ENCODE results near the gene TMEM184A.

Gene TMEM184A

DNA sequence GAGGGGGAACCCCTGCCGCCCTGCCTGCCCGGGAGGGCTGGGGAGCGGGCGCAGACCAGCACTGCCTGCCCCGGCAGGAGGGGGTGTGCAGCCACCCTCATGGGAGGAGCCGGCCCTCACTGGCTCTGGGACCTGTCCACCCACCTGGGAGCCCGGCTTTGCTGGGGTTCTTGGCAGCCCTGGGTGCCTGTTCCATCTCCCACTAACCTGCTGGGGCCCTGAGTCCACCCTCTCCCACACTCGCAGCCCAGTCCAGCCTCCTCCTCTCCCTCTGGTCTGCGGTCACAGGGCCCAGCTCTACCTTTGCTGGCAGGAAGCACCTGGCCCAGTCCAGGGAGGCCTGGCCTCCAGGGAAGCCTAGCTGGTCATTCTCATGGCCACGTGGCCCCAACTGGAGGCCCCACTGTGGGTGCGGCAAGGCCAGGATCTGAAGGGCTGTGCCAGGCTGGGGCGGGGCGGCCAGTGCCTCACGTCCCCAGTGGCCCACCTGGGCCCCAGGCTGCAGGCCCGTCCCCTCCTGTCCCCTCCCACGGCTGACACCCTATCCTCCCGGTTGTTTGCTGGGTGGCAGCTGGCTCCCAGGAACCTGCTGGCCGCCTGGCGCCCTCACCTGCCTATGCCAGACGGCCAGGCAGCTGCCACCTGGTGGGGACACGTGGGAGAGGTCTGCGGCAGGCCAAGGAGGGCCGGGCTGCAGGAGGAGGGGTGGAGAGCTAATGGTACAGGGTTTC lies at the start of gene TMEM184A:
Gene TMEM184A (minus strand): TSS at position 393 of the 731 bp plus-strand sequence. CDS start 721 bp downstream, outside the sequence.
- in situ Hi-C loops (cut with HindIII; ENCODE audit: low sequenced_read_pairs): no loop called here

DNA sequence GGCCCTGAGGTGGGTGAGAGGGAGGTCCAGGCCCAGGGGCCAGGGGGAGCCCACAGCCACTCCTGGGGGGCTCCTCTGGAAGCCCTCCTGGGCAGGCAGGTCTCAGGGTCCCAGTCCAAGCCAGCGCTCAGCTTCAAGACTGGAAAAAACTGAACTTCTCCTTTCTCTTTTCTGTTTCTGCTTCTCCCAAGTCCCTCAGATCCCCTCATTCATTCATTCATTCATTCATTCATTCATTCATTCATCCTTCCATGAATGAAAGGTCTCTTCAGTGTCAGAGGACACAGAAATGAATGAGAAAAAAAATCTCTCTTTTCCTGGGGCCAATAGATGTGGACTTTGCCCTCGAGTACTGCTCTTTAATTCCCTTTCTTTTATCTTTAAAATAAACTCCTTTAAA lies 48.4 kb upstream of the TMEM184A start:
- in situ Hi-C loops (cut with HindIII; ENCODE audit: low sequenced_read_pairs): no loop called here

DNA sequence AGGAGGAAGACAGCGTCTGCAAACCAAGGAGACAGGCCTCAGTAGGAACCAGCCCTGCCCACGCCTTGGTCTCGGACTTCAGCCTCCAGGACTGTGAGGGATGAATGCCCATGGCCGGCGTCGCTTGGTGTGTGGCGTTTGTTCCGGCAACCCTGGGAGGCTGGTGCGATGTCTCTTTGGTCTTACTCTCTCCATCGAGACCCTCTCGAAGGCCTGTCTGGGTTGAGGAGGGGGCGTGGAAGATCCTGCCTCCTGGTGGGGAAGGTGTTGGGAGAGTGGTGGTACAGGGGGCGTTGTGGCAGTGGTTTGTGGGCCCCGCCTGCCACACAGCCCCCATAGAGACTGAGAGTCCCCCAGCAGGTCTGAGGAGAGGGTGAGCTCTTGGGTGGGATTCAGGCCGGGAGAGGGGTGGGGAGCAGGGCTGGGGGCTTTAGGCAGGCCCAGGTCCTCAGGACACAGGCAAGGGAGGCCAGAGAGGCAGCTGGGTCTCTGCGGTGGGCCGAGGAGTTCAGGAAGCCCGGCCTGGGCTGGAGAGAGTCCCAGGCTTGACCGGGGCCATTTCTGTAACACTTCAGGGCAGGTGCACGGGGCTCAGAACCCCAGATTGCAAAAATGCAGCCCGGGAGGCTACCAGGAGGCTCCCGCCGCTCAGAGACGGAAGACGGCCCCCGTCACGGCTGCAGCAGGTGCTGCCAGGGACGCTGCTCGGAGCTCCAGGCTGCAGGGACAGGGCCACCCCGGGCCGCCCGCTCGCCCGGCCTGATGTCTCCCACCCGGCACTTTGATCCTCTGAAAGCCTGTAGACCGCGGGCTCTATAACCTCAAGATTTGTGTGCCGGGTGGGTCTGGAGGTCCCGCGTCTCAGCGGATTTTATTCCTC lies 47.6 kb upstream of the TMEM184A start:
- in situ Hi-C loops (cut with HindIII; ENCODE audit: low sequenced_read_pairs): no loop called here

DNA sequence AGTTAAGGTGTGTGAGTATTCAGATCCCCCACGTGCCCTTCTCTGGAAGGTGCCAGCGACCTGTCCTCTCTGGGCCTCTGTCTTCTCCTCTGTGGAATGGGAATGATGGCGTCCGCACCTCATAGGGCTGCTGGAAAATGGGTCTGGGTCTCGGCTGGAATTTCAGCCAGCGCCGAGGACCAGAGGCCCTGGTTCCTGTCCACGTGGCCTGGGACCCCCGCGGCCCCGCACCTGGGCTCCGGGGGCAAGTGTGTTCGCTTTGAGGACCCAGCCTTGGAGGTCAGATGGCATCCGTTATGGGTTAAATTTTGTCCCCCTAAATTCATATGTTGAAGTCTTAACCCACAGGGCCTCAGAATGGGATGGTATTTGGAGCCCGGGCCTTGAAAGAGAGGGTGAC lies 46.4 kb upstream of the TMEM184A start:
- in situ Hi-C loops (cut with HindIII; ENCODE audit: low sequenced_read_pairs): no loop called here

DNA sequence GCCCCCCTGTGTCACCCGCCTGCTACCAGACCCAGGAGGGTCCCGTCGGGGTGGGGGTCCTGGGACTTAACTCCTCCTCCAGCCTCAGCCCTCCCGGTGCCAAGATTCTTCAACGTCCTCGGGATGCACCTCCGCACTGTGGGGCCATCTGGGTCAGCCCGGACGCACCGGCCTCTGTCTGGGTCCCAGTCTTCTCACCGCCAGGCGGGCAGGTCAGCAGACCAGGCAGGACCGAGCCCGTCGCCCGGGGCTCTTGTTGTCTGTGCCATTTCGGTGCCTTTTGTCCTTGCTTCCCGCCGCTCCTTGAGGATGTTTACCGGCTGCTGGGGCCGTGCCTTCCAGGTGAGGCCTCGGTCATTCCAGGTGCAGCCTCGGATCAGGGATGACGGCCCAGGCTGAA lies 46.0 kb upstream of the TMEM184A start:
- in situ Hi-C loops (cut with HindIII; ENCODE audit: low sequenced_read_pairs): no loop called here

DNA sequence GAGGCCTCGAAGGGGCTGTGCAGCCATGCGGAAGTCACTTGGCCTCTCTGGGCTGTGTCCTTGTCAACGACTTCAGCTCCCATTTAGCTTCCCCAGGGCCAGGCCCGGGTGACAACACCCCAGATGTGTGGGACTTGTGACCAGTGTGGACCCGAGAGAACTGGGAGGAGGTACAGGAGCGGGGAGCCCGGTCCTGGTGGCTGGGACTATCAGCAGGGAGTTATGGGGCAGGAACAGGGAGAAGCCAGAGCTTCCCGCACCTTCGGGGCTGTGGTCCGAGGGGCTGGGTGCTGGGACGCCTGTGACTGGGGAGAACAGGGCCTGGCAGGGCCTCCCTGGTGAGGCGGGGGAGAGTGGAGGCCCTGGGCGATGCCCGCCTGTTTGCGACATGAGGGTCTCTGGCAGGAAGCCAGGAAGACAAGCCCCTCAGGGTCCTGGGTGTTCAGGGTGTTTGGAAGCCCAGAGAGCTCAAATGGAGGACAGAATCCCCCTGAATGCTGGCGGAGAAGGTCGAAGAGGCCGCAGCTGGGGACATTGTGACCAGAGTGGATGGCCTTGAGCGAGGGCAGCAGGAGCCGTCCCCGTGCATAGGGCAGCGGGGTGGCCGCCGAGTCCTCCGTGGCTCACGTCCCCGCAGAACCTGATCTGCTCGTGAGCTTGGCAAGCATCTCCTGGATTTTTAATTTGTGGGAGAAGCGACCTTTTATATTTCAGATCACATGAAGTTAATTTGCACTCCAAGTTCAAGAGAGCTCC lies 43.8 kb upstream of the TMEM184A start:
- in situ Hi-C loops (cut with HindIII; ENCODE audit: low sequenced_read_pairs): loop anchor here (5.0 to 25.0 kb wide), 4 partner anchors 37 to 375 kb away; no protein-coding TSS in a partner anchor

DNA sequence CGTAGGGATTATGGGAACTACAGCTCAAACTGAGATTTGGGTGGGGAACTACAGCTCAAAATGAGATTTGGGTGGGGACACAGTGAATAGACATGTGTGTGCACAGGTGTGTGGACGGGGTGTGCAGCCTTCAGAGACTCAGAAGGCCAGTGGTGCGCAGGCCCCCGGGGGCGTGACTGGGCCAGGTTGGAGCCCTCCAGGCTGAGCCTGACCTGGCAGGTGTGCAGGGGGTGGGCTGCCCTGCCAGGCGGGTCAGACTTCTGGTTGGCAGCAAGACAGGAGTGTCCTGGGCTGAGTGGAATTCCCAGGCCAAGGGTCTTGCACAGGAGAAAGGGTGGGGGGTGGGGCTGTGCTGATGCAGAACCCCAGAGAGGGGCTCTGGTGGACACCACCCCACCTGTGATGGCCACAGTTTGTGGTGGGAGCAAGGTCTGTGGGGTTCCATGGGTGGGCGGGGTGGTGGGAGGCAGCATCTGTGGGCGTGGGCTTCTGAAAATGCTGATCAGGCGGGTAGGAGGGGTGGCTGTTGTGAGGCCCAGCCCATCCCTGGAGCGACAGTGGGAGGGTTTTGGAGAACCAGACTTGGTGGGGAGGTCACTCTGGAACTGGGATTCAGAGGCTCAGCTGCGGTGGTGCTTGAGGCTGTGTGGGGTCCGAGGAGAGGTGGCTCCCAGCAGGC lies 43.1 kb upstream of the TMEM184A start:
- in situ Hi-C loops (cut with HindIII; ENCODE audit: low sequenced_read_pairs): loop anchor here (5.0 to 25.0 kb wide), 4 partner anchors 38 to 376 kb away; no protein-coding TSS in a partner anchor

DNA sequence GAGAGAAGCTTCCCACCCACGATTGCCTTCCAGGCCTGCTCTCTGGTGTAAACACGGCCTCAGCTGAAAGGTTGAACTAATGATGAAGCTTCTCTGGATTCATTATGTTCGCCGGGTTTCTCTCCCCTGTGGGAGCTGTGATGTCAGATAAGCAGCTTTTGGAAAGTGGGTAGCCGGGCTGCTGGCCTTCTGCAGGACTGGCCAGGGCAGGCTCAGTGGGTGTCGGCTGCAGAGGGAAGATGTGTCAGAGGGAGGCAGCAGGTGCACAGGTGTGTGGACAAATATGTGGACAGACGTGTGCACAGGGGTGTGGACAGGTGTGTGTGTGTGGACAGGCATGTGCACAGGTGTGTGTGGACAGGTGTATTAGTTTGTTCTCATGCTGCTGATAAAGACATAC lies 42.3 kb upstream of the TMEM184A start:
- in situ Hi-C loops (cut with HindIII; ENCODE audit: low sequenced_read_pairs): loop anchor here (5.0 to 25.0 kb wide), 4 partner anchors 39 to 377 kb away; no protein-coding TSS in a partner anchor

DNA sequence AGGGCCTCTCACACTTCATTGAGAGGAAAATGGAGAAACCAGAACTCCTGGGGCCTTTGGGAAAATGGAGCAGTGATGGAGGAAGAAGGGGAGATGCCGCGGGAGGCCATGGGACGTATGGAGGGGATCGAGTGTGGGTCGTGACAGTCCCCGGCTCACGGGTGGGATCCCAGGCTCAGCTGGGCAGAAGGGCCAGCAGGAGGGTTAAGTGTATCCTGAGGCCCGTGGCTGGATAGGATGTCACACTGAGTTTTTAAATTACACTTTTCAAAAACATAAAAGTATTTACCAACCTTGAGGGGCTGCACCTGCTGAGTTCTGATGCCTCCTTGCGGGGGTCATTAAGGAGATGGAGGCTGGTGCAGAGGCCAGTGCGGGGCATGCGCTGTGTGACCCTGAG lies 41.8 kb upstream of the TMEM184A start:
- in situ Hi-C loops (cut with HindIII; ENCODE audit: low sequenced_read_pairs): loop anchor here (5.0 to 25.0 kb wide), 4 partner anchors 40 to 377 kb away; no protein-coding TSS in a partner anchor

DNA sequence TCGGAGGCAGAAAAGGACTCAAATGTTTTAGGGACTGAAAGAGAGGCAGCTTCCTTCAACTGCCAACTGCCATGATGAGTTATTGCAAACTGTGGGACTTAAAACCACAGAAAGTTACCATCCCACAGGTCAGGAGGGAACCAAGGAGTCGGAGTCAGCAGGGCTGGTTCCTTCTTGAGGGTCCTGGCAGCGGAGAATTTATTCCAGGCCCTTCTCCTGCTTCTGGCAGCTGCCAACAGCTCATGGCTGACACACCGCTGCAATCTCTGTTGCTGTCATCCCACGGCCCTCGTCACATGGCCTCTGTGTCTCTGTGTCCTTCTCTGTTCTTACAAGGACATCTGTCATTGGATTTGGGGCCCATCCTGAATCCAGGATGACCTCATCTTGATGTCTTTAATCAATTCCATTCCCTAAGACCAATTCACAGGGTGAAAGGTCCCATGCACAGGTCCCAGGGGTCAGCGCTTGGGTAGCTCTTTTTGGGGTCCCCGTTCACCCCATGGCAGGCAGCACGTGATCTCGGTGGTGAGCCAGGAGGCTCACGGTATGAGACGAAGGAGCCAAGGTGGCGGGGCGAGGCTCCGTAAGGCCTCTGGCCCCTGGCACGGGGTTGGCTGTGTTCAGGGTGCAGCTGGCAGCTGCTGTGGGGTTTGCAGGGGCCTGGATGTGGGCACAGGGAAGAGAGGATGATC lies 41.2 kb upstream of the TMEM184A start:
- in situ Hi-C loops (cut with HindIII; ENCODE audit: low sequenced_read_pairs): loop anchor here (5.0 to 25.0 kb wide), 4 partner anchors 40 to 378 kb away; no protein-coding TSS in a partner anchor

DNA sequence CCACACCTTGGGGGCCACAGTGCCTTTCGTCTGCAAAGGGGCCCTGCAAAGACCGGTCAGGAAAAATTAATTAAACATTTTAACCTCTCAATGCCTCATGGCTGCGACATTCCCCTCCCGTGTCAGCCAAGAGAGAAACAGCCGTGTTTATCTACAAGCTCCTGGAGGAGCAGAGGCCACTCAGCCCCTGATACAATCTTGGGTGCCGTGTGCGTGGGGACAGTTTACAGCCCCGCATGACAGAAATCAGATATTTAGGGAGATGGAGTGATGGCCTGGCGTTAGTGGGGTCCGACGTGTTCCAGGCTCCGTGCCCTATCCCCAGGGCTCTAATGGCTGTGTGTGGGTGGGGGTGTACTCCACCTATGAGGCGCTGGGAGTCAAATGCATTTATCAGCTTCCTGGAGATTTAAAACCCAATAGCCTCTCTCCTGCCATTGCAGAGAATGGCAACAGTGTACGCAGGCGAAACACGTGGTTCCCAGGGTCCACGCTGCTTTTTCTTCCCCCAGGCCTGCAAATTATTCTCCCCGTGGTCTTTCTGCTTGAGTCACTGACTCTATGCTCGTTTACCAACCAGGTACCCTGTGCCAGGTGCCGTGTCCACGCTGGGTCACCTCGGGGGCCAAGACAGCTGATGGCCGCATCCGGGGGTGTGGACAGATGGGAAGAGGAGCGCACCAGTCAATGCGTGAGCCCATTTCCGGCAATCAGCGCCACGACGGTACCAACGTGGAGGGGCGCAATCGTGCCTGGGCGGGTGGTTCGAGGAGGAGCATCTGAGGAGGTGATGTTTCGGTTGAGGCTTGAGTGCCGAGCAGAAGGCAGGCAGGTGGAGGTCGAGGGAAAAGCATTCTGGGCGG lies 40.4 kb upstream of the TMEM184A start:
- in situ Hi-C loops (cut with HindIII; ENCODE audit: low sequenced_read_pairs): loop anchor here (5.0 to 25.0 kb wide), 4 partner anchors 41 to 378 kb away; no protein-coding TSS in a partner anchor

DNA sequence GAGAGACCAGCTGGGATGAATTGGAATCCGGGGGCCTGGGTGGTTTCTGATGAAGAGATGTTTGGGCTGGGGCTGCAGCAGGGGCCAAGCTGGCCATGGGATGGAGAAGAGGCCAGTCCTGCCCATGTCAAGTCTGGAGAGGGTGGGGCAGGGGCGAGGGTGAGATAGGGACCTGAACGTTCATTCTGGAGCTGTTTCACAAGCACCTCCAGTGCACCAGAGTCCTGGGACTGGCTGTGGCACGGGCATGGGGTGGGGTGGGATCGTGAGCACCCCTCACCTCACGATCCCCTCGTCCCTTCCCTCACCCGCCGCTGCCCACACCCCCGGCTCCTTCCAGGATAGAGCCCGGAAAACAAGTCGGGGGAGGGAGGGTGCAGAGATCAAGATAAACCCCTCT lies 39.6 kb upstream of the TMEM184A start:
- in situ Hi-C loops (cut with HindIII; ENCODE audit: low sequenced_read_pairs): loop anchor here (5.0 to 25.0 kb wide), 4 partner anchors 42 to 379 kb away; no protein-coding TSS in a partner anchor

DNA sequence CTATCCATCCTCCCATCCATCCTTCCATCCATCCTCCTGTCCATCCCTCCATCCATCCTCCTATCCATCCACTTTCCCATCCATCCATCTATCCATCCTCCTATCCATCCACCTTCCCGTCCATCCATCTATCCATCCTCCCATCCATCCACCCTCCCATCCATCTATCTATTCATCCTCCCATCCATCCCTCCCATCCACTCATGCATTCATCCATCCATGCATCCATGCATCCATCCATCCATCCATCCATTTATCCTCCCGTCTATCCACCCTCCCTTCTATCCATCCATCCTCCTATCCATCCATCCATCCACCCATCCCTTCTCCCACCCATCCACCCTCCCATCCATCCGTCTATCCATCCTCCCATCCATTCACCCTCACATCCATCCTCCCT lies 39.0 kb upstream of the TMEM184A start:
- in situ Hi-C loops (cut with HindIII; ENCODE audit: low sequenced_read_pairs): loop anchor here (5.0 to 25.0 kb wide), 4 partner anchors 42 to 380 kb away; no protein-coding TSS in a partner anchor

DNA sequence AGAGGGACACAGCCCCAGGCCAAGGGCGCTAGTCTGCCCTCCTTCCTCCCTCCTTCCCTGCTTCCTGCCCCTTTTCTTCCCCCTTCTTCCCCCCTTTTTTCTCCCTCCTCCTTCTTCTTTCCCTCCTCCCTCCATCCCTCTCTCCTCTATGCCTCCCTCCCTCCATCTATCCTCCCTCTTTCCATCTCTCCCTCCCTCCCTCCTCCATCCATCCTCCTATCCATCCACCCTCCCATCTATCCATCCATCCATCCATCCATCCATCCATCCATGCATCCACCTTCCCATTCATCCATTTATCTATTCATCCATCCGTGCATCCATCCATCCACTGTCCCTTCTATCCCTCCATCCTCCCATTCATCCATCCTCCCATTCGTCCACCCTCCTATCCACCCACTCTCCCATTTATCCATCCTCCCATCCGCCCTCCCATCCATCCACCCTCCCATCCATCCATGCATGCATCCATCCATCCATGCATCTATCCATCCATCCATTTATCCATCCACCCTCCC lies 38.0 kb upstream of the TMEM184A start:
- in situ Hi-C loops (cut with HindIII; ENCODE audit: low sequenced_read_pairs): loop anchor here (10.0 to 25.0 kb wide), 2 partner anchors 293 to 381 kb away; no protein-coding TSS in a partner anchor

DNA sequence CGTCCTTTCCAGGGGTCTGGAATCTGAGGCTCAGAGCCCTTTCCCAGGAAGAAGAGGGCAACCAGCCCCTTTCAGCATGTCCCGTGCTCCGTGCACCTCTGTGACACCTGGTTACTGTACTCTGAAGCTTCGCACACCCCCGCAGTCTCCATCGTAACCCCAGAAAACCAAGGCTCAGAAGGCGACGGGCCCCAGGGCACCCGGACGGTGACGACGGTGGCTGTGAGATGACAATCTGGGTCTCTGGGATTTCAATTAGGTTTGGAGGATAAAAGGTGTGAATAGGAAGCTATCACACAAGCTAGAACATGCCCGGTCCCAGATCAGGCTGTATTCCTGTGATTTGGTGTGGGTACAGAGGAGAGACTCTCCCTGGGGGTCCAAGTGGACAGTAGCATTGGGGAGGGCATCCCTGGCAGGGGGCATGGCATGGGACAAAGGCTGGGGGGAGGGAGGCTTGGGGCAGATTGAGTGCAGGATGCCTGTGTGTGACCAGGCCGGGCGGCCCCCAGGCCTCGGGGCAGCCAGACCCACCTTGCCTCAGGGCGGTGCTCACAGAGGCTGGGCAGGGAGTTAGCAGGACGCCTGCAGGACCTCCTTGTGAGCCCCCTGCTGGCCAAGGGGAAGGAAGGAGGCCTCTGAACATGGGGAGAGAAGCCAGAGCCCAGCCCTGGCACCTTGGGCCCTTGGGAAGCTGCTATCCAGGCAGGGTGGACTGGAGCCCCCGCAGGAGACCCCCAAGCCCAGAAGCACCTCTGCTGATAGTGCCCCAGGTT lies 37.3 kb upstream of the TMEM184A start:
- in situ Hi-C loops (cut with HindIII; ENCODE audit: low sequenced_read_pairs): loop anchor here (10.0 to 25.0 kb wide), 2 partner anchors 294 to 382 kb away; no protein-coding TSS in a partner anchor

DNA sequence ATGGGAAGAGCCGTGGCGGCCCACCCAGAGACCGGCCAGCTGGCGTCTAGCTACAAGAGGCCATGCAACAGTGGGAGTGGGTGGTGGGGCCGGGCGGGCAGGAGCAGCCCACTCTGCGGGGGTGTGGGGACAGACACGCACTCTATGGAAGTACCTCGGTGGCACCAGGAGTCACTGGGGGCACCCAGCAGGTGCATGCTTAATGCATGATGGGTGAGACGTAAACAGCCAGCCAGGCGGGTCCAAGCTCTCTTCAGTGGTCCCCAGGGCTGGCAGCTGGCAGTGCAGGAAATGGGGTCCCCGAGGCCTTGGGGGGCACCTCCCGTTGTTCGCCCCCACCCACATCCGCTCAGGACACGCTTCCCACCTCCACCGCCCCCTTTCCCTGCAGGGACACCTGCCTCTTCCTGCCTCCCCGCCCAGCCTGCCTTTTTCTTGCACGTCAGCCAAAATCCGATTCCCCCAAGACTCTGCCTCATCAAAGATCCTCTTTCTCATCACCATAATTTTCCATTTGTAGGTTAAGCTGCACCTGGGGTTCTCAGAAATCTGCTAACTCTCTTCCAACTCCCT lies 36.4 kb upstream of the TMEM184A start:
- in situ Hi-C loops (cut with HindIII; ENCODE audit: low sequenced_read_pairs): loop anchor here (10.0 to 25.0 kb wide), 2 partner anchors 295 to 382 kb away; no protein-coding TSS in a partner anchor

DNA sequence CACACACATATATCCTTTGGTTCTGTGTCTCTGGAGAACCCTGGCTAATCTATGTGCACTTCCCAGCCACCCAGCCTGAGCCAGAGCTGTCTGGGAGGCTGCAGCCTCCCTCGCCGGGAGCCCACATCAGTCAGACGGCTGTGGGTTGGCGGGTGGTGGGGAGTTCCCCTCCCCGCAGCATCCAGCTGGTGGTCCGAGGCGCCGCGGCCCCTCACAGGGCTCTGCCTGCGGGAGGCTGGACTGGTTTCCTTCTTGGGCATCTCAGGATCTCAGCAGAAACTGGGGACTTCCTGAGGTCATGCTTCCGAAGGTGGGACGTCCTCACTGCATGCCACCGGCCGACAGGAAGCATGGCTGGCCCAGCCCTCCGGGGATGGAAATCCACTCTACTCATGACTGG lies 35.9 kb upstream of the TMEM184A start:
- in situ Hi-C loops (cut with HindIII; ENCODE audit: low sequenced_read_pairs): loop anchor here (10.0 to 25.0 kb wide), 2 partner anchors 295 to 383 kb away; no protein-coding TSS in a partner anchor
